GM21447 (cell line): ENCODE measurements around the gene MAP3K9.
"Not testable (repeated sequence)": the region's sequence is repeated elsewhere in the genome, so short reads cannot be mapped to it uniquely, and the experiment has no call there.

Experiments used
- ATAC-seq: cut with Tn5 transposase; IDR thresholded peaks from one replicate; pipeline ENCODE4 v1.9.1; 2021; ENCODE audit not compliant: unreplicated experiment

The MAP3K9 gene

DNA sequence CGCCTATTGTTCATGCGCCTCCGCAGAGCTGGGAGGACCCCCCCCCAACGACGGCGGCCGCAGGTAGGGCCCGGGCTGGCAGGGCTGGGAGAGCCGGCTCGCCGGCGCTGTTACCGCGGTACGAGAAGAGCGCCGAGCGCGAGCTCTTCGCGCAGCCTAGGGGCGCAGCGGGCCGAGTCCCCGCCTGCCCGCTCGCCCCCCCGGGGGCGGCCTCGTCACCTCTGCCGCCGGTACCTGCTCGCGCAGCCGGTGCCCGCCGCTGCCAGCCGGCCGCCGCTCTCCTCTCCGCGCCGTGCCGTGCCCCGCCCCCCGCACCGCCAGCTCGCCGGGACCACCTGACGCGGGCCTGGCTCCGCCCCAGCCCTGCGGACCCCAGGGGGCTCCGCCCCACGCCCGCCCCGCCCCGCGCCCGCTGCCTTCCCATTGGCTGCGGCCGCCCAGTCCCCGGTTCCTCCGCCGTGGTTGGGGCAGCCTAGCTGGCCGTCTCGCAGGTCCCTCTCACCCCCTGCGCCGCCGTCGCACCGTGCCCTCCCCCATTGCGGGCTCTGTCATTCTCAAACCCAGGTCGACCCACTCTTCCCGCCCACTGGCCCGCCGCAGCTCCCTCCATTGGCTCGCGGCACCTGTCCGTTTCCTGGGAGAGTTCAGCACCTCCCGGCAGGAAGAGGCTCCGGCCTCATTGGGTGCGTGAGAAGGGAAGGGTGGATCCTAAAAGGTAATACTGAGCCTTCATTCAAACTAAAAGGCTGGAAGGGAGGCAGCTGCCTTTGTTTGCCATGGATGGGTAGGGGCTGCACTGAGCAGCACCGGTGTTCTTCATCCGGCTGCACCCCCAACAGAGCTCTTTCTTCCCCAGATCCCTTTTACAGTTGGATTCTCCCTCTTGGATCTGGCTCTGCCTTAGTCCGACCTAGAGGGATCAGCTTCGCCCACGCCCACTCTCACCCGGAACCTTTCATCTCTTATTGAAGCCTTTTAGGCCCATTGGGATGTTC is at the start of gene MAP3K9:
Gene MAP3K9, minus strand, starts transcription at position 289 of the 995 bp plus-strand sequence. CDS start 342 bp downstream, outside the sequence.
- ATAC-seq: peak; percentile 82

GRCh38 chr14:70858641-70859040 is 49.3 kb upstream of the MAP3K9 start:
- ATAC-seq: no peak

- no peak for ATAC-seq
Observed at GRCh38 chr14:70857496-70857890, 48.2 kb upstream of the MAP3K9 start.

DNA sequence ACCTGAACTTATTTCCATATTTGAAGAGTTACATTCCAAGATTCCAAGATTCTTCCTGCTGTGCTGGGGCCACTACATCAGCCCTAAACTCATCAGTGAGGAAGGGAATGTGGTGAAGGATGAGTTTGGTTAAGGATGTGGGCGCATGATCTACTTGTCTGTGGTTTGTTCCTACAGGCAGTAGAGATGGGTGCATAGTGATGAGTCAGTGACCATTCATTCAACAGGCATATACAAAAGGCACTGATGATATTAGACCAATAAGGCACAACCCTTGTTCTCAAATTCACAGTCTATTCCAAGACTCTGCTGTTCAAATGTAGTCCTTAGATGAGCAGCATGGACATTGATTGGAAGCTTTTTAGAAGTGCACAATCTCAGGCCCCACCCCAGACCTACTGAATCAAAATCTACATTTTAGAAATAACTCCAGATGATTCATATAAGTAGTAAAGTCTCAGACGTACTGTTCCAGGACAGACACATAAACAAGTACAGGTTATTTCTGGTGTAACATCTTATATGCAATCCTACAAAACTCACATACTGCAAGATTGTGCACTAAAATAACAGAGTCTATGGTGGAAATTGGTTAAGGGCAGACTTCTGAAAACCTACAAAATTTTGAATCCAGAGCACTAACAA is 47.7 kb upstream of the MAP3K9 start:
- no peak for ATAC-seq

DNA sequence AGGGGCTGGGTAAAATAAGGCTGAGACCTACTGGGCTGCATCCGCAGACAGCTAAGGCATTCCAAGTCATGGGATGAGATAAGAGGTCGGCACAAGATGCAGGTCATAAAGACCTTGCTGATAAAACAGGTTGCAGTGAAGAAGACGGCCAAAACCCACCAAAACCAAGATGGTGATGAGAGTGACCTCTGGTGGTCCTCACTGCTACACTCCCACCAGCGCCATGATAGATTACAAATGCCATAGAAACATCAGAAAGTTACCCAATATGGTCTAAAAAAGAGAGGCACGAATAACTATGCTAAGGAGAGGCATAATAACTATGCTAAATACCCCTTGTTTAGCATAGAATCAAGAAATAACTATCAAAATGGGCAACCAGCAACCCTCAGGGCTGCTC is 46.2 kb upstream of the MAP3K9 start:
- no peak for ATAC-seq

GRCh38 chr14:70853658-70854057 is 44.3 kb upstream of the MAP3K9 start:
- ATAC-seq: not testable (repeated sequence)

DNA sequence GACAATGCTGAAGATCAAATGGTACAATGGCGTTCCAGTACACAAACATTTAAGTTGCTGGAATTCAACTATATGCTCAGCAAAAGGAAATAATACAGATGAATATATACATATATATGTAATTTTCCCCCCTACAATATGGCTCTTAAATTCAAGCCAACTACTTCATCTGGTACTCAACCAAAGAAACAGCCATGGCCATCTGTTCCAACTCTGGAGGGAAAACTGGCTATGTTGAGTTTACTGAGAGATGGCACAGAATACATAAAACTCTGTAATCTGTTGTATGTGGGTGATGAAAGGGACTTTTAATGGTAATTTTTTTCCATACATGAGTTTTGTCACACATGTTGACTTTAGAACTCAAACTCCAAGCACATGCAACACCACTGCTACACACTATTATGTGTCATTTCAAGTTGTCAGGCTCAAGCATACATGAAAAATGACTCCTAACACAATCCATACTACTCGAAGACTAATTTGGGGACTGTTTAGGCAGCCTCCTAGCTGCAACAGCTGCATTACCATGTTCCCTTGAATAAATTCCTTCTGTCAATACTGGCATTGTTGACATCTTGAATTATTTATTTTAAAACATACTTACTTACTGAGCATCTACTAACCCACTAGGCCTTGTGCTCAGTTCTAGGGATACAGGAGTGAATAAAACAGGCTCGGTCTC is 38.2 kb upstream of the MAP3K9 start:
- ATAC-seq: no peak

DNA sequence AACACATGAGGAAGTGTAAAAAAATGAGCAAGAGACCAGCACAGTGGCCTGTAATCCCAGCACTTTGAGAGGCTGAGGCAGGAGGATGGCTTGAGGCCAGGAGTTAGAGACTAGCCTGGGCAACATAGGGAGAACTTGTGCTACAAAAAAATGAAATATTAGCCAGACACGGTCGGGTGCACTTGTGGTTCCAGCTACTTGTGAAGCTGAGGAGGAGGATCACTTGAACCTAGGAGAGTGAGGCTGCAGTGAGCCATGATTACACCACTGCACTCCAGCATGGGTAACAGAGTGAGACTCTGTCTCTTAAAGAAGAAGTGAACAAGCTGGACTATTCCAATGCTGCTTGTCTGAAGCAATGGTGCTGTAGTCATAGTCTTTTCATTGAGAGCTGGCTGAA is 36.3 kb upstream of the MAP3K9 start:
- ATAC-seq: no peak

DNA sequence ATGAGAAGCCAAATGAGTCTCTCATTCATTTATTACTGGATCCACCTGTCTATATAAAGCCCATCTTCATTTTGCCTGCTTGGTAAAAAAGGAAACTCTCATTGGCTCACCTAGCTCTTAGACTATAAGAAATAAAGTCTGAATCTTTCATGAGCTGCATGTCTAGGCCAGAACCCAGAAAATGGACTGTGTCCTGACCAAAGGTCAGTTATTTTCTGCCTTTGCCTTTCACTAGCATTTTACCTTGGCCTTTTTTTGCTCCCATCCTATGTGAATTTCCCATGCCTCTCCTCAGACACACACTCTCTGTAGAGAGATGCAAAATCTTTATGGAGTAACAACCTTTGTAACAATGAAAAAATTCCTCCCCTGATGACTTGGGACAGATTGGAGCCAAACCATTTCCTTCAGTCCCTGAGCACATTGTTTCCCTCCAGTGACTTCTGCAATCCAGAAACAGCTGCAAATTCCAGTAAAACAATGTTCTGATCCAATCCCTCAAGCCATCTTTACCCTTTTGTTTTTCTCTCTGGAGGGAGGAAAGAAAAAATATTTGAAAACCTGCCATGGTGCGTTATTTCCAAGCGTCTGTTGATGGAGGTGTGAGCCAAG is 33.6 kb upstream of the MAP3K9 start:
- ATAC-seq: no peak

DNA sequence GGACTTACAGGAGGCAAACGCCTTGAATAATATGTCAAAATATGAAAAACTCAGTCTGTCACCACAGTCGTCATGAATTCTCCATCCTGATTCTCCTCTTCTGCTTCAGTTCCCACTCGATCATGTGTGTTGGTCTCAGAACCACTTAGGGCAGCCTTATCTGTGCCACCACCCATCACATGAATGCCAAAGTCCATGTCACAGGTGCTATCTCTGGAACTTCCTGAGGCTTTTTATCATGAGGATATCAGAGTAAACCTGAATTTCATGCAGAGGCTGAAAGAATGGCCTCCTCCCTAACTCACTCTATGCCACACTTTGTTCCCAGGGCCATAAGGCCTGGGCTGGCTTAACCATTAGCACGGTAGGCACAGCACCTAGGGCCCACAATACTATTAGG is 28.8 kb upstream of the MAP3K9 start:
- ATAC-seq: no peak

DNA sequence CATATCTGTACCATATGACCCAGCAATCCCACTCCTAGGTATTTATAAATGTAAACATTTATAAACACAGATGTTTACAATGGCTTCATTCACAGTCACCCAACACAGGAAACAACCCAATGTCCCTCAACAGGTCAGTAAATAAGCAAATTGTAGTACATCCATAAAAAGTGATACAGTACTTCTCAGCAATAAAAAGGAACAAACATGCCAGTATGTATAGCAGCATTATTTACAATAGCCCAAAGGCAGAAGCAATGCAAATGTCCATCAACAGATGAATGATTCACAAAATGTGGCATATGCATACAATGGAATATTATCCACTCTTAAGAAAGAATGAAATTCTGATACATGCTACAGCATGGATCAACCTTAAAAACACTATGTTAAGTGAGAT is 27.6 kb upstream of the MAP3K9 start:
- no peak for ATAC-seq

- no peak for ATAC-seq
Observed at GRCh38 chr14:70833884-70834283, 24.6 kb upstream of the MAP3K9 start.

DNA sequence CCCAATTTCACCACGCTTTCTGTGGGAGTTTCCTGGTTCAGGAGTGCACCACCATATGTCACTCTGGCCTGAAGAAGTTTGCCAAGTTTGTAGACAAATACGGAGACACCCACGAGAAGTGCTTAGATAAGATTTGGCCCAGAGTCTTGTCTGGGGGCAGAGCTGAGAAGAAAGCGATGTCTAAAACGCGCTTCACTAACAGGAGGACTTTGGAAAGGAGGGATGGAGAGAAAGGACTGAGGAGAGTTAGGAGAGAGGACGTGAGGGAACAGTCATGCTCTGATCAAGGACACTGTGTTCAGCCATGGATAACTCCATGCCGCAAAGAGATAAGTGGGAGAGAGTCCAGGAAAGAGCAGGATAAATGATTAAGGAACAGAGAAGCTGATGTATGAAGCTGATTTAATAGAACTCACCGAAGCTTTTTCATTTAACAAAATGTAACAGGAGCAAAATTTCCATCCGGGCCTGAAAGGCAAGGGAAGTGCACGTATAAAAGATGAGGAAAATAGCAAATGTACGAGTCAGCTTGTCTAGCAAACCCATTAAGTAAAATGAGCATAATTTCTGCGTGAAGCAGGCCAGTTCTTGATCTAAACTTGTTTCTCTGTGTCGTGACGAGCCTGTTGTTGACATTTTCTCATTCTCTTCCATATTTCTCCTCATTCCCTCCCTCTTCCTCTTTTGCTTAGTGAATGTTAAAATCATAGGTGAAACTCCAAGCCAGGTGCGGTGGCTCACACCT is 23.4 kb upstream of the MAP3K9 start:
- ATAC-seq: no peak

DNA sequence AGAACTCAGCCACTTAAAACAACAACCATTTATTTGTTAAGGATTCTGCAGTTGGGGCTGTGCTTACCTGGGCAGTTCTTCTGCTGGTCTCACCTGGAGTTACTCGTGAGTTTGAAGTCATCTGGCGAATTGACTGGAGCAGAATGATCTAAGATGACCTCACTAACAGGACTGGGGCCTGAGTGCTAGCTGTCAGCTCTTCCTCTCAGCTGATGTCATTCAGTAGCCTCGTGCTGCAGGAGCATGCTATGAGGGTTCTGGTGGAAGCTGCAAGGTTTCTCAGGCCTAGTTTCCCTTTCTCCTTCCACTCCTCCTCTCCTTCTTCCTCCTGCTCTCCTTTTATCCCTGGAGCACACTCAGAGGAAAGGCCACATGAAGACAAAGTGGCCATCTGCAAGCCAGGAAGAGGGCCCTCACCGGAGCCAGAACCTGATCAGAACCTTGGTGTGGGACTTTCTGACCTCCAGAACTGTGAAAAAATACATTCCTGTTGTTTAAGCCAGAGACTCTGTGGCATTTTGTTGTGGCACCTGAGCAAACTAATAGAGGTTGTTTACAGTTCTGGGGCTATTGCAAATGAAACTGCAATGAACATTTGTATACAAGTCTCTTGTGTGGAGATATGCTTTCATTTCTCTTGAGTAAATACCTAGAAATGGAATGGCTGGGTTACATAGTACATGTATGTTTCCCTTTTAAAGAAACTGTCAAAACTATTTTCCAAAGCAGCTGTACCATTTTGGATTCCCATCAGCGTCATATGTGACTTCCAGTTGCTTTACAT is 21.9 kb upstream of the MAP3K9 start:
- no peak for ATAC-seq

DNA sequence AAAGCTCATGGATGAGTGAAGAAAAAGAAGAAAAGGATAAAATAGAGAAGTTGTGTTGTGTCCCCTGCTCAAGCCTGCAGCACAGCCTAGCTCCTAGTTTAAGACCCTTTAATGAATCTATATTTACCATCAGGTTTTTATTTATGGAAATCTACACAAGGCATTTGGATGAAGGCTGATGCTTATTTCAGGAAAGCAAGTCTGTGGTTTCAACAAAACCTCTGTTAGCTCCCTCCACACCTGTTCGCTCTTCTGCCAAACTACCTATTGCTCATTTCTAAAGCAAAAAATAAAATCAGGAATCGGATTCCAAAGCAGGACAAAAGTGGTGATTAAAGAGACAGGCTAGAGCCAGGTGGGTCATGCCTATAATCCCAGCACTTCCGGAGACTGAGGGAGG is 18.9 kb upstream of the MAP3K9 start:
- ATAC-seq: no peak

GRCh38 chr14:70827752-70828151 is 18.4 kb upstream of the MAP3K9 start:
- ATAC-seq: no peak

DNA sequence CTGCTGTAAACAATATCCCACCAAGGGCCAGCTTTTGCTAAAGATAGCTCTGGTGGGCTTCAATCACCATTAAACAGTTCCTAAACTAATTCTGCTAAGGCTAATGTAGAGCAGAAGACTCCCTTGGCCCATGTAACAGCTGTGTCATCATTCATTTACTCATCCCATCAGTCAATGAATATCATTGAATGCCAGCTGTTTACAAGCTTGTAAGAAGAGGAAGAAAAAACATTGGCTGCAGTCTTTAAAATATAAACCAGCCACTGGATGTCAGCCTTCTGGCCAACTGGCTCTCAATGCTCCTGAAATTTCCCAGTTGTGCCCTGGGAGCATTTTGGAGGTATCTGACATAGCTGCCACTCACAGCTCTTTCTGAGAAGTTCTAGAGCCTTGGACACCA is 18.0 kb upstream of the MAP3K9 start:
- ATAC-seq: no peak

GRCh38 chr14:70823281-70823680 is 14.0 kb upstream of the MAP3K9 start:
- ATAC-seq: no peak

DNA sequence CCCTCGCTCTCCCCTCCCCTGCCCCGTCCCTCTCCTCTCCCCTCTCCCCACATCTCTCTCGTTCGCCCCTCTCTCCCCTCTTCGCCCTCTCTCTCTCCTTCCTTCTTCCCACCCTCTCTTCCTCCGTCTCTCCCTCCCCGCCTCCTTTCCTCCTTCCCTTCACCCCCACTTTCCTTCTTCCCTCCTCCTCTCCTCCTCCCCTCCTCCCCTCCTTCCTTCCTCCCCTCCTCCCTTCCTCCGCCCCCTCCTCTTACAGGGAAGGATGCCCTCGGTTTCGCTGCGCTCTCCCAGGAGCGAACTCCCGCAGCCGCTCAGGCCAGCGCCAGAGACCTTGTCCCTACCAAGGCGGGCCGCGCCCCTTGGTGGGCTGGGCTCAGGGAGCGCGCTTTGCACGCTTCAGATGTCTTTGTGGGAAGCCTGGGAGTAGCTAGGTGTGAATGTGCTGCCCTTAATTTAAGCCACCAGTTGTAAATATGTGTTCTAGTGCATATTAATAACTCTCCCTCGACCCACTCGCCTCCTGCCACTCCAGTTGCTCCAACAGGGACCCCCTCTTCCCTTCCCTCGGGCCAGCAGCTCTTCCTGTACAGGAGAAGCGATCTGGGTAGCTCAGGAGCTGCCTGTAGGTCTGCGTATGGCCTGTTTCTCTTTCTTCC is 13.3 kb upstream of the MAP3K9 start:
- ATAC-seq: no peak
